ENCODE data around the gene LACRT.
A peak's percentile ranks its signal among the peaks of the same experiment; 100 is the strongest.

LACRT gene

GRCh38 chr12:54598970-54599369 lies 35.7 kb downstream of the LACRT start:
- DNase-seq, result no peak

GRCh38 chr12:54596526-54596946 lies 38.2 kb downstream of the LACRT start:
- DNase-seq, result peak; percentile 76

- DNase-seq, result no peak
Measured at GRCh38 chr12:54595471-54595870, 39.2 kb downstream of the LACRT start.

- no peak for DNase-seq
Measured at GRCh38 chr12:54593725-54594124, 41.0 kb downstream of the LACRT start.

DNA sequence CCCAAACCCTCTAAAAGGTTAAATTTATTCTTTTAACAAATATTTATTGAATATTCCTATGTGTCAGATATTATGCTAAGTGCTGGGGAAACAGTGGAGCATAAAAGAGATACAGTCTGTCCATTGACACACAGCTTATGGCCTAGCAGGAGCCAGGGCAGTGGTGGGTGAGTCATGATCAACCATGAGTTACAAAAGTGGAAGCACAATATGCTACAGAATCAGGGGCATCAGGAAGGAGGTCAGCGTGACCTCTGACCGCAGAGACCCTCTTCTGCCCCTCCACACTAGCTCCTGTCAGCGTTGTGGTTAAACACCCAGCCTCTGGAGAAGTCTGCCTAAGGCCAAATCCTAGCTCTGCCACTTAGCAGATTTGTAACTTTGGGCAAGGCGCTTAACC lies 41.6 kb downstream of the LACRT start:
- no peak for DNase-seq

DNA sequence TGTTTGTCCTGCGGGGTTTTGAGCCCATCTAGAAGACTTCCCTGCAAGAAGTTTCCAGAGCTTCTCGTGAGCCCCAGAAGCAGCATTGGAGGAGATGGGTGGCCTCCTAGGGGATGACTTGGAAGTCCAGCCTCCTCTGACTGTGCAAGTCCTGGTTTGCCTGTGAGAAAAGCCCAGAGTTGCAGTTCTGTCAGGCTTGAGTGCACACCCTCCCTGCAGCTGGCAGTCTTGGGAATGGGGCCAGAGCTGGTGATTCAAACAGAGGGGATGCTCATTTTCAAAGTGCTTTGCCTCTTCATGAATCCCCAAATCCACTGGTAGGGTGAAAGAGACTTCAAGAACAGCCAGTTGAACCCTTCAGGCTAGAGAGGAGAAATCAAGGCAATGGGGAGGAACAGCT lies 42.4 kb downstream of the LACRT start:
- DNase-seq, result no peak

DNA sequence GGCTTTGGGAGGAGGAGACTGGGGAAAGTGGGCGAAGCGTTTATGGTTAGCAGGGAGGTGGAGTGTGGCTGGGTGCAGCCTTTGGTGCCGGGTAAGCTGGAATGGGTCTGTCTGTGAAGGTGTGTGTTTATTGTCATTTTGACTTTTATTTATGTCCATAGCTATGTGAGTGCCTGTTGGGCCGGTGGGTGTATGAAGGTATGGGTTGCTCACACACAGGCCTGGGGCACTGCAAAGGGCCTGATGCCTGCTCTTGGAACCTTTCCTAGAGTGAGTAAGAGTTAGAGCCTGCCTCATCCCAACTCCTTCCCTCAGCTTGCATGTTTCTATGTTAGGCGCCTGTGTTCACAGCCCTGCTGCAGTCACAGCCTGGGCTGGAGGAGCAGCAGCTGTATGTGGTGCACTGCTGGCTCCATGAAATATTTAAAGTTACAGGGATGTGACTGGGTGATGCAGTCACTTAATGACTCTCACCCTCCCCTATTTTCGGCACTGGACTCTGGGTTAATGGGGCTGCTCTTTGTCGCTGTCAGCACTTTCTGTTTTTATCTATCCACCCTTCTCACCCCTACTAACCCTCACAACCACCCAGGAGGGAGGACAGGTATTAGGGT lies 43.6 kb downstream of the LACRT start:
- DNase-seq, result no peak

DNA sequence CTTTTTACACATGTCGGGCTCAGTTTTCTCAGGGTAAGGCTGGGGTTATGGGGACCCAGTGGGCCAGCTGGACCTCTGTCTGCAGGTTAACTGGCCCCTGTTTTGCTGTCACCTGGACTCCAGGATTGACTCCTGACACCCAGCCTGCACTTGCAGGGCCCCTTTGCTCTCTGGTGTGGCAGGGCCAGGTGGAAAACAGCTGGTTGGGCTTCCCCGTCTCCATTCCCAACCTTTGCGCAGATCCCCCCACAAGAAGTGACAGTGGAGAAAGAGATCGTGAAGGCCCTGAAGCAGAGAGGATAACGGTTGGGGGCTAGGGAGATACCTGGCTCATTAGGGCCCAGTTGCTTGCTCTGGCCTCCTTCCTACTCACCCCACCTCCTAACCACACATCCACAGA lies 44.7 kb downstream of the LACRT start:
- DNase-seq, result no peak

DNA sequence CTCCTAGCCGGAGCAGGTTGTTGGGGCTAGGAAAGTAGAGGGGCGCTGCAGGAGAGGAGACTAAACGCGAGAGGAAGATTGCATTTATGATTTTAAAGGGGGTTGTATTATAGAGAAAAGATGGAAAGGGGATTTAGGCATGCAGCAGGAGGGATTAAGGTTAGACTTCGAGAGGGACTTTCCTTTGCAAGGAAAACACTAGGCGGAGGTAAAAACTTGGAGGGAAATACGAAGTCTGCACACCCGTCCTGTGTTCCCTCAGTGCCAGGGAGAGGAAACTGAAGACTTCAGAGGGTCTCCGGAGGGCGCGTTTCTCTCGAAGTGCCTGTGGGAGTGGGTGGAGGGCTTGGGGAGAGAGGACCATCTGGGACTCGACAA lies 45.8 kb downstream of the LACRT start:
- no peak for DNase-seq

GRCh38 chr12:54588110-54588889 lies 46.4 kb downstream of the LACRT start, which contains the start of gene PPP1R1A:
Gene PPP1R1A, minus strand, starts transcription at chr12:54588659. Its CDS starts 171 bp downstream, at chr12:54588488.
- no peak for DNase-seq

- no peak for DNase-seq
Measured at GRCh38 chr12:54587315-54587873, 47.3 kb downstream of the LACRT start.

DNA sequence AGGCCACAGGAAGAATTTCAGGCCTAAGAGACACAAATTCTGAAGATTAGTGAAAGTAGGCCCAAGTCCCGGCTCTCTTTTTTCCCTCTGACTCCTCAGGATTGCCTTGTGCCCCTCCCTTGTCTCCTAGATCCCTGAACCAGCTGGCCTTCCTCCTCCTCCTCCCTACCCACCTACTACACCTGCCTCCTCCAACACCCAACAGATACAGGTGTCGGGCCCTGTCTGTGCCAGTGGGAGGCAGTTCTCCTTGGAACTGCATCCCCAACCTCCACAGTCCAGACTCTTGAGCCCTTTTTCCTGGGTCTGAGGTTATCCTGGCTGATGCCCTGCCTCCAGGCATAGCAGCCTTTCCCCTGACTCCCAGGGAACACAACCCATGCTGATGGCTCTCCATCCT lies 48.1 kb downstream of the LACRT start:
- DNase-seq, result no peak

- DNase-seq, result no peak
Measured at GRCh38 chr12:54585243-54585642, 49.5 kb downstream of the LACRT start.

DNA sequence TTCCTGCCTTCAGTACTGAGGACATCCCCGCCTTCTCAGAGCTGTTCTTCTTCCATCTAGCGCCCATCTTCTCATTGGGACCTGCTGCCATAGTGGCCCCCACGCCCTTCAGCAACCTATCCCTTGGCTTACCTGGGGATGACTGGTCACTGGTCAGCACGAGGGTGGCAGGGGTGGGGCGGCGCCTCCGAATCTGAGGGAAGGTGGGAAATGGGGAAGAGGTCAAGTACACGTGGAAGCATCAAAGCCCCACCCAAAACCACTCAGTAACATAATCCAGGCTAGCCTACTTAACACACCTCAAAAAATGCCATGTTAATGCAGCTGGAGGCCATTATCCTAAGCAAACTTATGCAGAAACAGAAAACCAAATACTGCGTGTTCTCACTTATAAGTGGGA lies 50.6 kb downstream of the LACRT start:
- DNase-seq, result no peak

DNA sequence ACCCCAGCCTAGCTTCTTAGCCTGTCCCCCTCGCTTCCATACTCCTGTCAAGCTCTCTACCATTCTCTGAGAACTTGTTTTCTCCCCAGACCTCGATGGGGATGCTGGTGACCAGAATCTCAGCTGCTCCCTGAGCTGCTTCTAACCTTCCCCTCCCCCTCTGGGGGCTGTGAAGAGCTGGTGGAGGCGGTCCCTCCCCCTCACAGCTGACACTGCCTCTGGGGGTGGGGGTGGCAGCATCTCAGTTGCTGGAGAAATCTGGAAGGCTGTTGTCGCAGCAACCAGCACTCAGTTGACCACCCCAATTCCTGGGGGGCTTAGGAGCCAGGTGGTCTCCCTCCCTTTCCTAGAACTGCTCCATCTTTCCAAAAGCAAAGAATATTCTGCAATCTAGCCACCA lies 51.0 kb downstream of the LACRT start:
- DNase-seq, result no peak

DNA sequence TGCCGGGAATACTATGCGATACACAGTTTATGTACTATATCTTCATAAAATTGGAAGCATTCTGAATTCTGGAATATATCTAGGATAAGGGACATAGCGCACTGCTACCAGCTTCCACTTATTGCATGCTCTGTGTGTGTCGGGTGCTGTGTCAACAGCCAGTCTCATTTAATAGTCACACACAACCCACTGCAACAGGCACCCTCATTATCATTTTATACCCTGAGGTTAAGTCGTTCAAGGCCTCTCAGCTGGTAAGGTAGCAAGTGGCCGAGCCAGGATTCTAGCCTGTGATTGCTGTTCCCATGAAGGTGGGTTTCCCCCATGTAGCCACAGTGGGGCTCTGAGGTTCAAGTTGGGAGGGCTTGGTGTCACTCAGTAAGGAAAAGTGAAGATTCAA lies 53.3 kb downstream of the LACRT start:
- no peak for DNase-seq

Measured in hematopoietic multipotent progenitor cell treated with erythropoietin and hydrocortisone succinate and interleukin-3 and kit ligand, for 6 days (in vitro differentiated cells).